Stimulated activated naive CD4-positive, alpha-beta T cell treated with Interleukin-2 at 50 U/mL for 16 hours (primary cell): Measurements from ENCODE around the gene ADAMTS15.

ENCODE experiments used
- DNase-seq: peaks from one replicate; lab custom pipeline; 2025; lab: John Stamatoyannopoulos, UW

The ADAMTS15 gene

DNA sequence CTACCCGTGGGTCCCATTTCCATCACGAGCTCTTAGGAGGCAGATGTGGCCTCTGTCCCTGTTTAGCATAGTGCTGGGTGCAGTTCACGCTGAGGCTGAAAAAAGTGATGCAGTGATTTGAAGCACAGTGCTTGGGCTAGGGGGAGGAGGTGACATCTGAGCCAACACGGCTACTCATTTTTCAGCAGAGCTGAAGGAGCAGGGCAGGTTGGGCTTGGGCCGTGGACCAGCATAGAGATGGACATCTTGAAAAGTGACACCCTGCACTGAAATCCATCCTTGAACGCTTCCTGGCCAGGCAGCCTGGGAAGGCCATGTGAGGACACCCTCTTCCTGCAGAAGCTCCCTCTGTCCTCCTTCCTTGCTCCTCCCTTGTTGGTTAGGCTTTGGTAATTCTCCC, 66.4 kb downstream of the ADAMTS15 start:
- no peak for DNase-seq

DNA sequence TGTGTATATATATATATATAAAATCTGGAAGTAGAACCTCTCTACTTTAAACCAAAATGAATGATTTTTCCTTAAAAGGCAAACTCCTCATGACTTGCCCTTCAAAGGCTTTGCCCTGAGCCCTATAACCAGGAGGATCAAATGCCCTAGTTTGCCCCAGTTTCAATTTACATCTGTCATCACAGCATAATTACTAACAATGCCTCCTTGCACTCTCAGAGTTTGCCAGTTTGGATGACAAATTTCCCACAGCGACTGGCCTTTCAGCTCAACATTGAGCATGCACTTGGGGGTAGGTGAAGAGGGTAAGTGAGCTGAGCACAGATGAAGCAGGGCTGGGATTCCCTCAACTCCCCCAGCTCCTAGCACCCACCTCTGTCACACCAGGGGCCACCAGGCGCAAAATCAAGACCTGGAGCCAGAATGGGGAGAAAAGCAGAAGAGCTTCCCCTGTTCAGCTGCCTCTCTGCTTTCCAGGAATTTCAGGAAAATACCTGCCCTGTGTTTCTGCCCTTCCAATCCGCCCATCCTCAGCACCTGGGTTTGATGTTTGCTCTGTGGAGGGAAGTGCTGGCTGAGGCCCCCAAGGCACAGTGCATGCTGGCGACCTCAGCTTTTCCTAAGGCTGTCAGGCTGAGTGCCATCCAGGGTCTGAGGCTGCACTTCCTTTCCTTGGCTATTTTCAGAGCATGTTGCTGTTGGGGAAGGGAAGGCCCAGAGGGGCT, 67.5 kb downstream of the ADAMTS15 start:
- DNase-seq, result no peak

DNA sequence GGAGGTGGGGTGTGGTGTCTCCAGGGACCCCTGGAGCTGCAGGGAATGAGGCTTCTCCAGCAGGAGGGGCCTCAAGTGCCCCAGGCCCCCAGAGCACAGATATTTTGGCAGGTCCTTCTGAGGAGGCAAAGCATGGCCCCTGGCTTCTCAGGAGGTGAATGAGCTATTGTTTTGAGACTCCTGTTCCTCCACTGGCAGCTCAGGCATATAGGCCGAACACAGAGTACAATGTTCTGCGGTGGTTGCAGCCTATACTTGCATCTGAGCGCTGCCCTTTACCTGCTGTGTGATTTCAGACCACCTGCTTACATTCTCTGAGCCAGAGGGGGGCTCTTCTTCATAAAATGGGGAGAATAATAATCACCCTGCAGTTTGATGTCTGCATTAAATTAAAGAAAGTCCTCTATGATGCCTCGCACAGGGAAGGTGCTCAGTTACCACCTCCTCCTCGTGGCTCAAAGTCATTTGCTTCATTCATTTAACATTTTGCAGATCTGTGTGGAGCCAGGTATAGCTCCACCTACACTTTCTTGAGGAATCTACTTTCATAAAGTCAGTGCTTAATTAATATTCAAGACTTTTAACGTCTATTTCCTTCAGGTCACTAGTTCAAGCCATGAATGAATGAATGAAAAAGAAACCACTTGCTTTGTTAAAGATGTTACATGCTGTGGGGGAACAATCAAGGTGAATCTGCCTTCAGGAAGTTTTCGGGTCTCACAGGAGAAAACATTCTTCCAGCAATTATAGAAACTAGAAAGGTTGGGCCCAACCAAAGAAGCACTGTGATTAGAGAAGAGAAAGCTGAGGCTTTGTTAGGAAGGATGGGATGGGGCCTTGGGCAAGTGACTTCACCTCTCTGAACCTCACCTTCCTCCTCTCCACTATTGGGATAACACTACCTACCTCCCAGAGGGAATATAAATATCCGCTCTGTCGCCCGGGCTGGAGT, 68.4 kb downstream of the ADAMTS15 start:
- DNase-seq, result no peak

DNA sequence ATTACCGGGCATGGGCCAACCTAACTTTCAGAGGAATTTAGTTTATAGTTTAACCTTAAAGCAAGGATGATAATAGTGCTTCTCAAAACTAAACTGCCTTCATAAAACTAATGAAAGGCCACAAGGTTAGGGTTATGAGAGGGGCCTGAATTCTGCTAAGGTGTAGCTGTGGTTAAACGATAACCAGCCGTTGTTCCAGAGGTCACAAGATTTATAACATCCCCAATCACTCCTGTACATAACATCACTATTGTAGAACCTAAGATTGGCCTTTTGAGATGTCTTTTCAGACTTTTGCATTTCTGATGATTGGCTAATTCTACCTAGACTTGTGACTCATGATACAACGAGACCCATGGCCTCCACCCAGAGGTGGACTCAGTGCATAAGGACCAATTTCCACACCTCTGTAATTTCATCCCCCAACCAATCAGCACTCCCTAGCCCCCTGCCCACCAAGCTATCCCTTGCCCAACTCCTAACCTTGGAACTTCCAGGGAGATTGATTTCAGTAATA, 69.8 kb downstream of the ADAMTS15 start:
- DNase-seq, result no peak

DNA sequence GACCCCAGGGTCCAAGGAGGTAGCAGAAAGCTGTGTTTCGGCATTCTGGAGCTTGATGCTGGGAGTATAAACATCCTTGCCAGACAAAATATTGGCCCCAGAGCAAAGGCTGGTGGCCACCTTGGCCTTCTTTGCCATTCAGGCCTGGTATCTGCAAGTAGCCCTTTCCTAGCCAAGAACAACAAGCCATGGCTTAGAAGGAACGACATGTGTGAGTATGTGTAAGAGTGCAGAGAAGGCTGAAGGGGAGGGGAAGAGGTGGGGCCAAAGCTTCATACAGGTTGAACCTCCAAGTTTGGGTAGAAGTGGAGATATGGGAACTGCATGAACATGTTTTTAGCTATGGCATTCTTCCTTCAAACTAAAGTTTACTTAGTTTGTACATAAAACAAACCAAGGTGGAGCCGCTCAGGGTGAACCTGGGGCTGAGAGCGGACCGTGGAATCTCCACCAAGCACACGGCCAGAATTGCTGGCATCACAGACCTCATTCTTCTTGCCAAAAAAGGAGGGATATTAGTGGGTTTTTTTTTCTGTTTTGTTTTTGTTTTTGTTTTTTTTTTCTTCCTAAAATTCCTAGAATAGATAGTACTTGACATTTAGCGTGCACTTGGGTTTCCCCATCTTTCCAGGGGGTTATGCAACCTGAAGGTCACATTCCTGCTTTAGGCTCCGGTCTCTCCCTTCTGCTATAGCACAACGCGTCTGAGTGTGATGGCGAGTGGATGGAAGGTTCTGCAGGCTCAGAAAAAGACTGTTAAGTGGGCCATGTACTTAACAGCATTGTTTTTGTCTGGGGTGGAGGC, 70.9 kb downstream of the ADAMTS15 start:
- no peak for DNase-seq

DNA sequence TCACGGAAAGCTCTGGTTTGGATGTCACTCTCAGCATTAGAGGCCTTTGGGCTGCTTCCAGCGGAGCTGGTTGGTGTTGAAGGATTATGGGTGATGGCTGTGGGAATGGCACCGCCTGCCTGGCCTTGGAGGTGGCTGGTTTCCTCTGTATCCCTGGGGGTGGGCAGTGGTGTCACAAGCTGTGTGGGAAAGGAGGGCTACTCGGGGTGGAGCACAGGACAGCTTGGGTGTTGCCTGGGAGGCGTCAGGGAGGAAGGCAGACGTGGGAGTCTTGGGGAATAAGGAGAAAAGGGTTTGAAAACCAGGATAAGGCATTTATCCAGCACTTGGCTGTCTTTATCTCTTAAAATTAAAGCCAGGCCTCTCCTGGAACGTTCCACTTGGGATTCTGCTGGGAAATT, 71.8 kb downstream of the ADAMTS15 start:
- no peak for DNase-seq

DNA sequence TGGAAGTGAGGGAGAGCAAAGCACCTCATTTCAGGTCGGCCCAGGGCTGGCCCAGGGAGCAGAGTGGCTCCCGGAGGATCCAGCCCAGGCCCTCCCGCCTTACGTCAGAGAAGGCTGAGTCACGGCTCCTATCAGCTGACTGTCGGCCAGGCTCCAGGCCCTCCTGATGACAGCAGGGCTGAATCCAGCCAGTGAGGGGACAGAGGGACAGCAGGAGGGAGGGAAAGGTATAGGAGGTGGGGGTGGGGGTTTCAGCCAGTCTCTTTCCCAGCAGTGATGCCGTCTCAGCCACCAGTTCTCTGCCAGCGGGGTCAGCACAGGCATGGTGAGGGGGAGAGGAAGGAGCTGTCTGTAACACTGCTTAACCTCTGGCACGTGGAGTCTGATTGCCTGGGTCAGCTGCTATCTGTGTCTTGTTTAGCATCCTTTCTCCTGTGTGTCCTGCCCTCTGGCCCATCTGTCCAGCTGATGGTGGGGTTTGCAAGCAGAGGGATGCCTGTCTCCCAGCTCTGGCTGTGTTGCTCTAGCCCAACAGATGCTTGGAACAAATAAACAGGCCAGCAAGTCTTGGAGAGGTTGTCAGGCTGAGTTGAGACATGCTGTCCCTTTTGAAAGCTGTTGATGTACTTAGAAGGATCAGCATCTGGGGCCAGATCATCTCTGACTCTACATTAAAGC, 74.0 kb downstream of the ADAMTS15 start:
- DNase-seq, result no peak

DNA sequence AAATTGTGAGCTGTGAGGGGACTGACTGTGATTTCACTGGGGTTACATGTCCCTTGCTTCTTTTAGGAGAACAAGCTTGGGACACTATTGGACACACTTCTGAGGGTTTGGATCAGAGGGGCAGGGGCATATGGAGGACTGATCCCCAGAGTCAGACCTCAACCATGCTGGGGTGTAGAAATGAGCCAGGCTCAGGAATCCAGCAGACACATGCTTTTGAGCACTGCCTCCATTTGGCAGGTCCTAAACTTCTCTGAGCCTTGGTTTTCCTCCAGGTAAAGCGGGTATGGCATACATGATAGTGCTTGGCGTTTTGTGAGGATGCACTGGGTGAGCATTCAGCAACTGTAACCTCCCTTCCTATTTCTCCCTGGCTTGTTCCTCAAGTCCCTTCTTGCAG, 74.7 kb downstream of the ADAMTS15 start:
- DNase-seq, result no peak

DNA sequence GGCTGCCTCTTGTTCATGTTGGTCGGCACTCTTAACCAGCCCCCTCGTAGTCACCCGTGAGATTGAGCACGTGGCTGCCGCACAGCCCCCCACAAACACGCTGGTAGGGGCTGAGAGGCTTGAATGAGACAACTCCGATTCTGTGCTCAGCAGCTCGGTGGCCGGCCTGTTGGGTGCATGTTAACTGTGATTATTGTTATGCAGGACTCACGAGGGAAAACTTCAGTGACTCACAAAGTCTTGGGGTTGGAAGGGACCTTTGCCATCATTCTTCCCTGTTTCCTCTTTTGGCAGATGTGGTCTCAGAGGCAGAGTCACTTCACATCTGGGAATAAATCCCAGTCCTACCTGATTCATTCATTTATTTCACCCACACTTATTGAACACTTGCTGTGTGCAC, 75.2 kb downstream of the ADAMTS15 start:
- DNase-seq, result no peak

DNA sequence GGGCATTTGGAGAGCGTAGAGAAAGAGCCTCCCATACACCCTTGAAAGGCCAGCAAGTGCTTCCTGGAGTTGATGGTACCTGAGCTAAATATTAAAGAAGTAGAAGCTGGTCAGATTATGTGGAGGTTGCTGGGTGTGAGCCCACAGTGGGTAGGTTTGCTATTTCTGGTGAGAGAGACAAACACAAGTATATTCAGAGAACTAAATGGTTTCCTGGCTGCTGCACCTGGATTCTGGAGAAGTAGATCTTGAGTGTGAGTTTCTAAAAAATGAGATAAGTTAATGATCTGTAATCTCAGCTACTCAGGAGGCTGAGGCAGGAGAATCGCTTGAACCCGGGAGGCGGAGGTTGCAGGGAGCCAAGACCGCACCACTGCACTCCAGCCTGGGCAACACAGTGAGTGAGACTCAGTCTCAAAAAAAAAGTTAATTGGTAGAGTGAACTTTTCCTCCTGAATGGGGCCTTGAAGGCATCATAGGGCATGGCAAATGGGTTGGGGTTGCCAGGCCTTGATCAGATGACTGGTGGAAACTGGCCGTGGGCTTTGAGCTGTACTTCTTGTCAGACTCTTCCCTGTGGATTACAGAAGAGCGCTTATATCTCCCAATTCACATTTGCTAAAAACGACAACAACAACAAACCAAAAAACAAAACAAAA, 75.8 kb downstream of the ADAMTS15 start:
- no peak for DNase-seq

DNA sequence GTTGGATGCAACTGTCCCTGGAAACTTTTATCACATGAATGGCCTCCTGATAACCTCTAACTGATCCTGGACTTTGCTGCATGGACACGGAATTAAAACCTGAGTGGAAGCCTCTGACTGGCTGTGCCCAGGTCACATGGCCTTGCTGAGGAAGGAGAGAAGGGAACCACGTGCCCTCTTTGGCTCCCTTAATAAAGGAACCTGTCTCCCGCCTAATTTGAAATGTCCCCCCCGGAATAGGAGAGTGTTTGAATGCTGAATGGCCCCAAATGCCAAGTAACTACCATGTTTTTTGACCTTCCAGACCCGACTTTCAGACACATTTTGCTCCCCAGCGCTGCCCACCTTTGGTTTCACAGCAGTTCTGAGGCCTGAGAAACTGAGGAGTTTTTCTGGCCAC, 76.9 kb downstream of the ADAMTS15 start:
- DNase-seq, result no peak
